ENCODE data around the gene PTBP3.

The PTBP3 gene

DNA sequence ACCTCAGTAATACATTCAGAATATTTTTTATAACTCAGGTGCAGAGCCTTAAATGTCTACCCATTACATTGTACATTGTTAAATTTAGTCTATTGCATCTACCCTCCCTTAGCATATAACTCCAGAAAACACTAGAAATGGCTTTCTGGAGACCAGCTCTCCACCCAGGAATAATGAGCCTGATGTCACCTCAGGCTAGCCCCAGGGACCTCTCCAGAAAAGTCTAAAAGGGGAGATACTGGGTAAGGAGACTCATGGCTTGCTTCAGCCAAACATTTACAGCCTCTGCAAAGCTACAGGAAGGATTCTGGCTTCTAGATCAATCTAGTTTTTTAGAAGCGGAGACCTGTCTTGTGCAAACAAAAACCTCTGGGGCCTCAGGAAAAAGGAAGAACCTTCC is 144.5 kb downstream of the PTBP3 start:
- no peak overlapping the region for H3K4me3 ChIP-seq (replicated peaks; ENCODE audit: low read depth, low read length)
- DNase-seq (ENCODE audit: extremely low read depth, insufficient read length): no peak
- H3K27me3 ChIP-seq (replicated peaks; ENCODE audit: control insufficient read depth, insufficient read depth, low read length): no peaks in the 10 kb centered on the region
- TF ChIP-seq, protein P1, sequence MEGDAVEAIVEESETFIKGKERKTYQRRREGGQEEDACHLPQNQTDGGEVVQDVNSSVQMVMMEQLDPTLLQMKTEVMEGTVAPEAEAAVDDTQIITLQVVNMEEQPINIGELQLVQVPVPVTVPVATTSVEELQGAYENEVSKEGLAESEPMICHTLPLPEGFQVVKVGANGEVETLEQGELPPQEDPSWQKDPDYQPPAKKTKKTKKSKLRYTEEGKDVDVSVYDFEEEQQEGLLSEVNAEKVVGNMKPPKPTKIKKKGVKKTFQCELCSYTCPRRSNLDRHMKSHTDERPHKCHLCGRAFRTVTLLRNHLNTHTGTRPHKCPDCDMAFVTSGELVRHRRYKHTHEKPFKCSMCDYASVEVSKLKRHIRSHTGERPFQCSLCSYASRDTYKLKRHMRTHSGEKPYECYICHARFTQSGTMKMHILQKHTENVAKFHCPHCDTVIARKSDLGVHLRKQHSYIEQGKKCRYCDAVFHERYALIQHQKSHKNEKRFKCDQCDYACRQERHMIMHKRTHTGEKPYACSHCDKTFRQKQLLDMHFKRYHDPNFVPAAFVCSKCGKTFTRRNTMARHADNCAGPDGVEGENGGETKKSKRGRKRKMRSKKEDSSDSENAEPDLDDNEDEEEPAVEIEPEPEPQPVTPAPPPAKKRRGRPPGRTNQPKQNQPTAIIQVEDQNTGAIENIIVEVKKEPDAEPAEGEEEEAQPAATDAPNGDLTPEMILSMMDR (IDR thresholded peaks at IDR 0.05; ENCODE audit: insufficient read depth, low read length, poor library complexity, severe bottlenecking): no peak
- no peaks in the 10 kb centered on the region for H3K36me3 ChIP-seq (ENCODE audit: control insufficient read depth, insufficient read depth, low read length)

DNA sequence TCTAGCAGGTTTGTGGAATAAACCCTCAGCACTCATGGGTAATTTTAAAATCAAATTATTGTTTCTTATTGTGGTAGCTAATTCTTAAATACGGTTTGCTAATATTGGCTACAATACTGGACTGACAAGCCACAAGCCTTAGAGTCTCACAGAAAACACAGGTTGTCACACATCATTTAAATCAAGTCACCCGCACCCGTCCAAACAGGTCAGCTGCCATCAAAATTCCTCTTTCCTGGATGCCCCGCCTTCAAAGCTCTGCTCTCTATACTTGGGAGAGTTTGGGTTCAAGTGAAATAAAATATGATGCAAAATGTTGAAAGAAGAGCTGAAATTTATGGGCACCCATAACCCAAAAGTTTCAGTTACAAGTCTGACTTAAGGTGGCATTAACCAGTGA is 146.0 kb downstream of the PTBP3 start:
- Histone ChIP-seq H3K4me3 (replicated peaks; ENCODE audit: low read depth, low read length) (no peak overlapping the region), H3K36me3 (ENCODE audit: control insufficient read depth, insufficient read depth, low read length) (no peaks in the 10 kb centered on the region), H3K27me3 (replicated peaks; ENCODE audit: control insufficient read depth, insufficient read depth, low read length) (no peaks in the 10 kb centered on the region)
- TF ChIP-seq, protein P1 (IDR thresholded peaks at IDR 0.05; ENCODE audit: insufficient read depth, low read length, poor library complexity, severe bottlenecking): no peak
- no peak for DNase-seq (ENCODE audit: extremely low read depth, insufficient read length)

DNA sequence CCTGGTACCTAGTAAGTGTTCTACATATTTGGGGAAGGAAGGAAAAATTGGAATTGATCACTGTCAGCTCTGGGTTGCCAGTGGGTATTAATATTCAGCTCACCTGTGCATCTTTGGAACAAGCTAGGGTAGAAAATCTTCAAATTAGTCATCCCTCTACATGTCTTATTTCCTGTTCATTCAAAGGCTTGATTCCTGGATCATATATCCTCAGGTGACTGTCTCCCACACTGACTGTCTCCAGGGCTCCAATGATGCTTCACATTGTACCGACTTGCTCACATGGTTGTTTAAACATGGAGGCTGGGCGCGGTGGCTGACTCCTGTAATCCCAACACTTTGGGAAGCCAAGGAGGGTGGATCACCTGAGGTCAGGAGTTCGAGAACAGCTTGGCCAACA is 146.7 kb downstream of the PTBP3 start:
- Histone ChIP-seq H3K4me3 (replicated peaks; ENCODE audit: low read depth, low read length) (no peak overlapping the region), H3K36me3 (ENCODE audit: control insufficient read depth, insufficient read depth, low read length) (no peaks in the 10 kb centered on the region), H3K27me3 (replicated peaks; ENCODE audit: control insufficient read depth, insufficient read depth, low read length) (no peaks in the 10 kb centered on the region)
- no peak for DNase-seq (ENCODE audit: extremely low read depth, insufficient read length)
- TF ChIP-seq, protein P1 (IDR thresholded peaks at IDR 0.05; ENCODE audit: insufficient read depth, low read length, poor library complexity, severe bottlenecking): no peak

DNA sequence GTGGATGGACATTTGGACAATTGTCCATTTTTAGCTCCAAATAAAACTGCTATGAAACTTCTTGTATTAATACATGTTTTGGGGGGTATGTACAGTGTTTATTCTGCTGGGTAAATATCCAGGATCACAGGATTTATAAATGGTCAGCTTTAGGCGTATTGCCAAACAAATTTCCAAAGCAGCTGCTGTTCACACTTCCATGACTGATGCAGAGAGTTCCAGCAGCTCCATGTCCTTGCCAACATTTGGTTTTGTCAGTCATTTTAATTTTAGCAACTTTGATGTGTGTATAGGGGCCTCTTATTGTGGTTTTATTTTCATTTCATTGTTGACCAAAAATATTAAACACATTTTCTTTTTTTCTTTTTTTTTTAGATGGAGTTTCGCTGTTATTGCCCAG is 148.5 kb downstream of the PTBP3 start:
- no peaks in the 10 kb centered on the region for H3K36me3 ChIP-seq (ENCODE audit: control insufficient read depth, insufficient read depth, low read length)
- no peak for DNase-seq (ENCODE audit: extremely low read depth, insufficient read length)
- TF ChIP-seq, protein P1 (IDR thresholded peaks at IDR 0.05; ENCODE audit: insufficient read depth, low read length, poor library complexity, severe bottlenecking): no peak
- H3K4me3 ChIP-seq (replicated peaks; ENCODE audit: low read depth, low read length): no peak overlapping the region
- H3K27me3 ChIP-seq (replicated peaks; ENCODE audit: control insufficient read depth, insufficient read depth, low read length): no peaks in the 10 kb centered on the region

DNA sequence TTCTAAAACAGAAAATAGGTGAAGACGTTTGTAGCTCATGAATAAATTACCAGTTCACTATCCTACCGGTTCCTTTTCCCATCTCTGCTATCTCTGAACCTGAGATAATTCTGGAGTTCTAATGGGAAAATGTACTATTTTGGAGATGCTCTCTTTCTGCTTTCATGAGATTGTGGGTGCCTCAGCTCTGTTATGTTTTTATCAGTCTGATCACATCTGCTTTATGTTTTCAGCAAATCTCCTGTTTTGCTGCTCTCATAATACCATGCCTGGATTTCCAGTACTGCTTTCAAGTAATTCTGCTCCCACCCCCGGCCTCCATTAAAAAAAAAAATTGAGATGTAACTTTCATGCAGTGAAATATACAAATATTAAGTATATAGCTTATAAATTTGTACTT is 149.2 kb downstream of the PTBP3 start:
- TF ChIP-seq, protein P1 (IDR thresholded peaks at IDR 0.05; ENCODE audit: insufficient read depth, low read length, poor library complexity, severe bottlenecking): no peak
- Histone ChIP-seq H3K36me3 (ENCODE audit: control insufficient read depth, insufficient read depth, low read length) (no peaks in the 10 kb centered on the region), H3K4me3 (replicated peaks; ENCODE audit: low read depth, low read length) (no peak overlapping the region), H3K27me3 (replicated peaks; ENCODE audit: control insufficient read depth, insufficient read depth, low read length) (no peaks in the 10 kb centered on the region)
- DNase-seq (ENCODE audit: extremely low read depth, insufficient read length): no peak

DNA sequence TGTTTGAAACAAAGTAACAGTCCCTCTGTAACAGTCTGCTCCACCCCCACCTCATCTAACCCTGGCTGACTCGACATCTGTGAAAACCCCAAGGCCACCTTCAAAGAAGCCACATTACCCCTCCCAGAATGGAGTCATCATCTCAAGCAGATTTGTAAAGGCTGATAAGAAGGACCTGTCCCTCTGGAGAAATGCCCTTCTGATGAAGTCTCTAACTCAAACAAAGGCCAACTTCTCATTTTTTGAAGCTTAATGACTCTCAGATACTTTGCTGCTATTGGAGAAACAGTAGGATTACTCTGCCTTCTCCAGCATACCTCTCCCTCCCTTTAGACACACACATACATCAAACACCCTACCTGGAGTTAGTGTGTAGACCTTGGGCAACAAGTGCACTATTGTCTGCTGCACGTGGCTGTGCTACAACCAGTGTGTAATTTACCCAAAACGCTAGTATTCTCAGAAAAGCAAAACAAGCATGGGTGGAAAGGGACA is 153.0 kb downstream of the PTBP3 start:
- DNase-seq (ENCODE audit: extremely low read depth, insufficient read length): no peak
- H3K27me3 ChIP-seq (replicated peaks; ENCODE audit: control insufficient read depth, insufficient read depth, low read length): no peaks in the 10 kb centered on the region
- TF ChIP-seq, protein P1 (IDR thresholded peaks at IDR 0.05; ENCODE audit: insufficient read depth, low read length, poor library complexity, severe bottlenecking): no peak
- H3K4me3 ChIP-seq (replicated peaks; ENCODE audit: low read depth, low read length): no peak overlapping the region
- H3K36me3 ChIP-seq (ENCODE audit: control insufficient read depth, insufficient read depth, low read length): no peaks in the 10 kb centered on the region

Measured in GM06990 (cell line).